ENCODE measurements around the gene CCDC51.

DNA sequence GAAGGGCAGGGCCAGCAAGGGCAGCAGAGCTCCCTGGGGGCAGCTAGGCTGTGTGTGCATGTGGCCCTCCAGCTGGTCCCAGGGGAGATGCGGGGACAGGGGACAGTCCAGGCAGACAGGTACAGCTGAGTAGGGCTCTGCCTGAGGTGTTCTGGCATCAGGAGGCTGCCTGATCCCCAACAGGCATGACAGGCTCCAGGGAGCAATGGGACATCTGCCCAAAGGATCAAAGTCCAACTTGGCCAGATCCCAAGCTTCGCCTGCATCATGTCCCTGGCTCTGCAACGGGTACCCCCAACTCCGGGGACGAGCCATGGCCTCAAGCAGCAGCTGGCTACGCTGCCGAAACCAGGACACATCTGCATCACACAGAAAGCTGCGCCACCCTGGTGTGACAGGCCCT lies 28.4 kb upstream of the CCDC51 start:
- TF ChIP-seq, protein P1, sequence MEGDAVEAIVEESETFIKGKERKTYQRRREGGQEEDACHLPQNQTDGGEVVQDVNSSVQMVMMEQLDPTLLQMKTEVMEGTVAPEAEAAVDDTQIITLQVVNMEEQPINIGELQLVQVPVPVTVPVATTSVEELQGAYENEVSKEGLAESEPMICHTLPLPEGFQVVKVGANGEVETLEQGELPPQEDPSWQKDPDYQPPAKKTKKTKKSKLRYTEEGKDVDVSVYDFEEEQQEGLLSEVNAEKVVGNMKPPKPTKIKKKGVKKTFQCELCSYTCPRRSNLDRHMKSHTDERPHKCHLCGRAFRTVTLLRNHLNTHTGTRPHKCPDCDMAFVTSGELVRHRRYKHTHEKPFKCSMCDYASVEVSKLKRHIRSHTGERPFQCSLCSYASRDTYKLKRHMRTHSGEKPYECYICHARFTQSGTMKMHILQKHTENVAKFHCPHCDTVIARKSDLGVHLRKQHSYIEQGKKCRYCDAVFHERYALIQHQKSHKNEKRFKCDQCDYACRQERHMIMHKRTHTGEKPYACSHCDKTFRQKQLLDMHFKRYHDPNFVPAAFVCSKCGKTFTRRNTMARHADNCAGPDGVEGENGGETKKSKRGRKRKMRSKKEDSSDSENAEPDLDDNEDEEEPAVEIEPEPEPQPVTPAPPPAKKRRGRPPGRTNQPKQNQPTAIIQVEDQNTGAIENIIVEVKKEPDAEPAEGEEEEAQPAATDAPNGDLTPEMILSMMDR (IDR thresholded peaks at IDR 0.05): no peak
- no peak for TF ChIP-seq POLR2A (IDR thresholded peaks at IDR 0.05)

All from uterus (tissue), 2 donors.